MM.1S (cell line): ENCODE measurements around the gene MSL1.

Experiments
- EZH2 ChIP-seq: fragments of 300-600 bp; sonication (generic); optimal IDR thresholded peaks from 2 replicates; pipeline ENCODE3; 2017; ENCODE audit warnings: low read depth, mild to moderate bottlenecking, antibody characterized with exemption, low read length, mixed read lengths
- EZH2phosphoT487 ChIP-seq: fragments of 300-600 bp; sonication (generic); IDR thresholded peaks from 2 replicates; pipeline ENCODE4 v1.6.1; 2018; ENCODE audit warnings: antibody characterized with exemption, low read length
- TF ChIP-seq, protein P1 (sequence below): fragments of 300-600 bp; sonication (generic); IDR thresholded peaks from 2 replicates; pipeline ENCODE4 v1.5.1; 2016; ENCODE audit warnings: antibody characterized with exemption, low read length, mixed read lengths

DNA sequence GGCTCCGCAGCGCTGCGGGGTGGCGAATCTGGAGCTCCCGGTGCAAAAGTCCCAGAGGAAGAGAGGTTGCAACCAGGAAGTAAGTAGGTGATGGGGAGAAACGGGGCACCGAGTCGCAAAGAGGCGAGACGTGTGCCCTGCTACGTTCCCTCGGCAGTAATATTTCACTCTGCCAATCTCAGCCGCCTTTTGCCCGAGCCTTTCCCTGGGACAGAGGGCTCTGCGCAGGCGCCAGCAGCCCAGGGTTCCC is 21.4 kb upstream of the MSL1 start, which contains the start of gene NR1D1:
- TF ChIP-seq, protein P1, sequence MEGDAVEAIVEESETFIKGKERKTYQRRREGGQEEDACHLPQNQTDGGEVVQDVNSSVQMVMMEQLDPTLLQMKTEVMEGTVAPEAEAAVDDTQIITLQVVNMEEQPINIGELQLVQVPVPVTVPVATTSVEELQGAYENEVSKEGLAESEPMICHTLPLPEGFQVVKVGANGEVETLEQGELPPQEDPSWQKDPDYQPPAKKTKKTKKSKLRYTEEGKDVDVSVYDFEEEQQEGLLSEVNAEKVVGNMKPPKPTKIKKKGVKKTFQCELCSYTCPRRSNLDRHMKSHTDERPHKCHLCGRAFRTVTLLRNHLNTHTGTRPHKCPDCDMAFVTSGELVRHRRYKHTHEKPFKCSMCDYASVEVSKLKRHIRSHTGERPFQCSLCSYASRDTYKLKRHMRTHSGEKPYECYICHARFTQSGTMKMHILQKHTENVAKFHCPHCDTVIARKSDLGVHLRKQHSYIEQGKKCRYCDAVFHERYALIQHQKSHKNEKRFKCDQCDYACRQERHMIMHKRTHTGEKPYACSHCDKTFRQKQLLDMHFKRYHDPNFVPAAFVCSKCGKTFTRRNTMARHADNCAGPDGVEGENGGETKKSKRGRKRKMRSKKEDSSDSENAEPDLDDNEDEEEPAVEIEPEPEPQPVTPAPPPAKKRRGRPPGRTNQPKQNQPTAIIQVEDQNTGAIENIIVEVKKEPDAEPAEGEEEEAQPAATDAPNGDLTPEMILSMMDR = no peak
- TF ChIP-seq EZH2 = no peak
- no peak for TF ChIP-seq EZH2phosphoT487
